Ecto neural progenitor cell (in vitro differentiated cells): ENCODE data around the gene ZFP1.
A peak's percentile ranks its signal among the peaks of the same experiment; 100 is the strongest.
"Not testable (repeated sequence)": the region's sequence is repeated elsewhere in the genome, so short reads cannot be mapped to it uniquely, and the experiment has no call there.

ENCODE experiments used
- DNase-seq: peaks from one replicate; pipeline ENCODE4 v3.0.0-alpha.2; 2018; ENCODE audit warnings: low spot score

Gene ZFP1

DNA sequence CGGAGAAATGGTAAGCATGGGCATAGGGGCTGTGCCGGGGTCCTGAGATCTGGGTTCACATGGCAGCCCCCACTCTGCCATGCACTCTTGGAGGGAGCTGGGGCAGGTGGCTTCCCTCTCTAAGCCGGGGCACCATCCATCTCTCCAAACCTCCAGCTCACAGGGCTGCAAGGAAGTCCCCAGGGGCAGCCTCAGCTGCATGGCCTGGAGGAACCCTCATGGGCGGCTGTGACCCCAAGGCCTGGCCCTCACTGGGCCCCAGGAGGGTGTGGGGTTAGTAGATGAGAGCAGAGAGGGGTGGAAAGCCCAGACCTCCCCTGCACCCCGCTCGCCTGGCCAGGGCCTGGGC, 56.1 kb downstream of the ZFP1 start:
- no peak for DNase-seq

DNA sequence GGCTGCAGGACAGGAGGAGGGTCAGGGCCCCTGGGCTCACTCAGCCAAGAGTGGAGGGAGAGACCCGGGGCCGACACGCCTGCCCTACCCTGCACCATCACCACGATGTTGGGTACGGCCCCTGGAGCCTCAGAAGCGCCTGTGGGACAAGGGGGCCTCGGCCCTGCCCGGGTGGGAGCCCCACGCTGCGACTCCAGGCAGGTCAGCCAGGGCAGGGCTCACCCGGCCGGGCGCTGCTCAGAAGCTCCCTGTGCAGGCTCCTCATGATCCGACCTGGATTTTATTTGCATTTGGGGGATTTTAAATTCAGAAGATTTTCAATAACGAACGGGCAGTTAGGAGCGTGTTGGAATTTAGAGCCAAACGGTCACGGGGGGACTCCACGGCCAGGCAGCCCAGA, 56.6 kb downstream of the ZFP1 start:
- DNase-seq = not testable (repeated sequence)

DNA sequence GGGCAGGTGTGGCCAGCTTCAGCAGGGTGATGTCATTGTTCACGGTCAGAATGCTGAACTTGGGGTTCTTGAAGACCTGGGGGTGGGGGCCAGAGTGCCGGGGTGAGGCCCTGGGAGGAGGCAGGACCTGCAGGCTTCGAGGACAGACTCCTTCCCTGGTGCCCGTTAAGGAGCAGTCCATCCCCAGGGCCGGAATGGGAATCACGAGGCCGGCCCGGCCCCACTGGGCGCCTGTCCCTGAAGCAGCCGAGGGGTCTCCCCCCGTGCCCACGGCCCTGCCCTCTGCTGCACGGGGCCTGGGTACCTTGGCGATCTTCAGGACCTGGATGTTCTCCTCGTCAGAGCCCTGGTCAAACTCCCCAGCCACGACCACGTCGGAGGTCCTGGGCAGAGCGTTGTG, 57.1 kb downstream of the ZFP1 start:
- not testable (repeated sequence) for DNase-seq

DNA sequence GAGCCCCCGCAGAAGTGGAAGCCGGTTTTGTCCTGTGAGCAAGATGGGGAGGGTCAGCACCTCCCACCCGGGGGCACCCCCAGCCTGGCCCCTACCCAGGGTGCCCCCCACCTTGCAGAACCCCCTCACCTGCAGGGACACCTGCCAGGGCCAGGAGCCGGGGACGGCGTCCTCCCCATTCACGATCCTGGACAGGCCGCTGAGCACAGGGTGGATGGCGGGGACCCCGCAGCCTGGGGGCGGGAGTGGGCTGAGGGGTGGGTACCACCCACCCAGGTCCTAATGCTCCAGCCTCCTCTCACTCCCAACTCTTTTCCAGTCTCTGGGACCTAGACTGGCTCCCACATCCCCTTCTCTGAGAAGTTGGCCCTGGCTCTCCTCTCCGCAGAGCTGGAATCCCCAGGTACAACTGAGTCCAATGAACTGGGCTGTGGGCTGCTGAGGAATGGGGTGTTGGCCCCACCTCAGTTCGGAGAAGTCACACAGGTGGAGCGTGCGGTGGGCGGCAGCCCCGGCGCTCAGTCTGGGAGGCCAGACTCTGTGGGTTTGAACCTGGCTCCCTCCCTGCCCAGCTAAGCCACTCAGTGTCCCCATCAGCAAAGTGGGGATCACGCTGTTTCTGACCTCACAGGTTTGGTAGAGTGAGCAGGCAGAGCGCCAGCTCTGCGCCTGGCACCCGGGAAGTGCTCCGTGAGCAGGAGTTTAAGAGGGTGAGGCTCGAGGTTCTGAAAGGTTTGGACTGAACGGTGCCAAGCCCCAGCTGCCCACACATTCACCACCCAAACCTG, 57.8 kb downstream of the ZFP1 start:
- not testable (repeated sequence) for DNase-seq

DNA sequence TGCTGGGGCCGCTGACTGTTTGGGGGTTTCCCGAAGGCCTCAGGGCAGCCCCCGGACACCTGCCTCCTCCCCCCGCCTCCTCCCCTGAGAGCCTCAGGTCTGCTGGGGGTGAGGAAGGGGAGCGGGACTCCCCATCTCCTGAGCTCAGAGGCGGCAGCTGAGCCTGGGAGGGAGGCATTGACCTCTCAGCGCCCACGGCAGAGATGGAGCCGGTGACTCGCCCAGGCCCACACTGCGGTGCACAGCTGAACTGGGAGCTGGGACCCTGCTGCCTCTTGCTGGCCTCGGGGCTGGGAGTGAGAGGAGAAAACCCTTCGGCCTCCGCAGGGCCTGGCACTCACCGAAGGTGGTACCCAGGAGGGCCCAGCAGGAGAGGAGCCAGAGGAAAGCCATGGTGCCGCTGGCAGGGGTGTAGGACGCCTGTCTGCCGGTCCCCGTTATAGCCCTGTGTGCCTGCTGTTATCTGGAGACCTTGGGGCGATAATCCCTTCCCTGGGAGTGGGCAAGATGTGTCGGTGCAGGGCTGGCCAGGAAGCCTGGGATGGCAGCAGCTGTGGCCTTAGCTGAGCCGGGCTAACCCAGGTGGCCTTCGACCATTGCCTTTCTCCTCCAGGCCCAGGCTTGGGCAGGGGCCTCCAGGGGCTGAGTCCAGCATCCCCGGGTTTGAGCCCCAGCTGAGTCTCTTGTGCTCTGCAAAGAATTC, 58.6 kb downstream of the ZFP1 start, which contains the start of gene CTRB2:
Gene CTRB2, minus strand, starts transcription at position 413 of the 703 bp plus-strand sequence. Its CDS starts 20 bp downstream, at position 393.
- no peak for DNase-seq

DNA sequence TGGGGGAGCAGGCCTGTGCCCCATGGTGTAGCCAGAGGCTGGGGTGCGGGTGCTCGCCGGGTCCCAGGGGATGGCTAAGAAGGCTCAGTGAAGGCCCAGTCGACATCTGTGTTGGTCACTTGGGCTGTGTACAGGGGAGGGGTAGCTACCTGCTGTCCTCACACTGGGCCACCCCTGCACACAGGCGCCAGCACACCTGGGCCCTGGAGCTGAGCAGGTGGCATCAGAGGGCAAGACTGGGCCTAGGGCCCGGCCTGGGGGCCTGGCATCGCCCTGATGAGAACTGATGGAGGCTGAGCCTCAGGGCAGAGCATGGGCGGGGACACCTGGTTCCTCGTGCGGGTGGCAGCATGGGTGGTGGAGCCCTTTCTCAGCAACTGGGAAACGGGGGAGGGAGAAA, 59.5 kb downstream of the ZFP1 start:
- DNase-seq = no peak

DNA sequence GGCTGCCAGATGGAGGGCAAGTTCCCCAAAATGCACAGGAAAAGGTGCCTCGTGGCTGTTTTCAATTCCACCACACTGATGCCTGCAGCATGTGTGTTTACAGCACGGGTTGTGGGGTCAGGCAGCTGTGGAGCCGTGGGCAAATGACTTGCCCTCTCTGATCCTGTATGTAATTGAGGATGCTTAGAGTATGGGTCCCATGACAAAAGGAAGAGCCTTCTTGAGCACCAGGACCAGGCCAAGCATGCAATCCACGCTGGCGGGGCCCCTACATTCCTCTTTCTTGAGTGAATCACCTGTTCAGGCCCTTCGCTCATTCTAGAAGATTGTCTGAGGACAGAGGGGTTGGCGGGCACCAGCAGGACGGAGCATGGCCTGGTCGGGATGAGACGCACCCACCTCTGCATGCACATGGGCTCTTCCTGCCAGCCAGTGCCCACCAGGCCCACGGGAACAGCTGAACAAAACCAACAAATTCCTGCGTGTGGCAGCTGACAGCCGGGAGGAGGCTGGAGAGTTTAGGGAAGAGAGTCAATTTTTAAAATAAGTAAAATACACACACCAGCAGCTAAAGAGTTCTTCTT, 60.0 kb downstream of the ZFP1 start:
- DNase-seq = no peak

DNA sequence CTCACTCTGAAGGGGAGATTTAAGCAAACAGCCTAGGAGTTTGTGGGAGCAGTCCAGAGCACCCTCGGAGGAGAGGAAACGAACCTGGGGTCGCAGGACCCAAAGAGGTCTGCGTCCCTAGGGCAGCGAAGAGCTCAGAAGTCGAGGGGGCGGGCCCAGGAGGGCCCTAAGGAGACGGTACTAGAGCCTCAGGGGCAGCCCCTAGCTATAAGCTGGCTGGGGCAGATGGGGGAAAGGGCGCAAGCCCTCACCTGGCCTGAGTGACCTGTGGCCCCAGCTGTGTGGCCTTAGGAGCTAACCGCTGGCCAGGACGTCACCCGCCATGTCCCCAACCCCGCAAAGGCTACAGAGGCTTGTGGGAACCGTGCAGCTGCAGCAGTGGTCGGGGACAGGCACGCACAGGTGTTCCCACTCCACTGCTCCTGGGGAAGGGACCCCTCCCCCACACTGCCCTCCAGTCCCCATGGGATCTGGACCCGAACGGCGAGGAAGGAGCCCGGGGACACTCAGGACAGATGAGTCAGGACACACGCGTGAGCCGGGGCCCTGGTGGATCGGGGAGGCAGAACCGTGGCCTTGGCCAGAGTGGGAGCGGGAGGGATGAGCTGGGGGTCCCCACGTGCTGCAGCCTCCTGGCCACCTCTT, 60.7 kb downstream of the ZFP1 start:
- no peak for DNase-seq

DNA sequence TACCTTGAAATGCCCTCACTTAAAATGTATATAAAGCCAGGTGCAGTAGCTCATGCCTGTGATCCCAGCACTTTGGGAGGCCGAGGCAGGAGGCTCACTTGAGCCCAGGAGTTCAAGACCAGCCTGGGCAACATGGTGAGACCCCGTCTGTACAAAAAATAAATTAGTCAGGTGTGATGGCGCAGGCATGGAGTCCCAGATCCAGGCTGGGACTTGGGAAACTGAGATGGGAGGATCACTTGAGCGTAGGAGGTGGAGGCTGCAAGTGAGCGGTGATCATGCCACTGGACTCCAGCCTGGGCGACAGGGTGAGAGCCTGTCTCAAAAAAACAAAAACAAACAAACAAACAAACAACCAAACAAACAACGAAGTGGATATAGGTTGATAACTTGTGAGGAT, 61.2 kb downstream of the ZFP1 start:
- not testable (repeated sequence) for DNase-seq

DNA sequence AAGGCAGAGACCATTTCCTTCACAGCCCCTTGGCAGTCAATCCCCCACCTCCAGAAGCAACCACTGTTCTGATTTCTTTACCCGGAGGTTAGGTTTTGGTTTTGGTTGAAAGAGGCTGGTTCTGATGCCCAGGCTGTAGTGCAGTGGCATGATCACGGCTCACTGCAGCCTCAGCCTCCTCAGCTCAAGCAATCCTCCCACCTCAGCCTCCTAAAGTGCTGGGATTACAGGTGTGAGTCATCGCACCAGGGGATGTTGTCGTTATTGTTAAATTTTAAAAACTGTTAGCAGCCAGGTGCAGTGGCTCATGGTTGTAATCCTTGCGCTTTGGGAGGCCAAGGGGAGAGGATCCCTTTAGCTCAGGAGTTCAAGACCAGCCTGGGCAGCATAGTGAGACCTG, 61.6 kb downstream of the ZFP1 start:
- DNase-seq = no peak

DNA sequence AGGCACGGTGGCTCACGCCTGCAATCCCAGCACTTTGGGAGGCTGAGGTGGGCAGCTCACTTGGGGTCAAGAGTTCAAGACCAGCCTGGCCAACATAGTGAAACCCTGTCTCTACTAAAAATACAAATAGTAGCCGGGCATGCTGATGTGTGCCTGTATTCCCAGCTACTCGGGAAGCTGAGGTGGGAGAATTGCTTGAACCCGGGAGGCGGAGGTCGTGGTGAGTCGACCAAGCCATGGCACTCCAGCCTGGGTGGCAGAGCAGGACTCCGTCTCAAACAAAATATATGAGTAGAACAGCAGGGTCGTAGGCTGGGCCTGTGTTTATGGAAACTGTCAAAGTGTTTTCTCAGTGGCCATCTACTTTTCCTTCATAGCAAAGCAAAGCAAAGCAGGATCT, 63.0 kb downstream of the ZFP1 start:
- not testable (repeated sequence) for DNase-seq

DNA sequence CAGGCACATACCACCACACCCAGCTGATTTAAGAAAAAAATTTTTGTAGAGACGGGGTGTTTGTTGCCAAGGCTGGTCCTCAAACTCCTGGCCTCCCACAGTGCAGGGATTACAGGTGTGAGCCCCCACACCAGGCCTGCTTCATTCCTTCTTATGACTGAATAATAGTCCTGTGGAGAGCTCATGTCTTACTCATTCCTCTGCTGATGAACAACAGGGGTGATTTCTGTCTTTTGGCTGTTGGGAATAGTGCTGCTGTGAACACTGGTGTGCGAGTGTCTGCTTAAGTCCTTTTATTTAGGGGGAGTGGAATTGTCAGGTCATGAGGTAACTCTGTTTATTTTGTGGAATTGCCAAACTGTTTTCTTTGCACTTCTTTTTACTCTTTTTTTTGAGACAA, 67.8 kb downstream of the ZFP1 start:
- no peak for DNase-seq

DNA sequence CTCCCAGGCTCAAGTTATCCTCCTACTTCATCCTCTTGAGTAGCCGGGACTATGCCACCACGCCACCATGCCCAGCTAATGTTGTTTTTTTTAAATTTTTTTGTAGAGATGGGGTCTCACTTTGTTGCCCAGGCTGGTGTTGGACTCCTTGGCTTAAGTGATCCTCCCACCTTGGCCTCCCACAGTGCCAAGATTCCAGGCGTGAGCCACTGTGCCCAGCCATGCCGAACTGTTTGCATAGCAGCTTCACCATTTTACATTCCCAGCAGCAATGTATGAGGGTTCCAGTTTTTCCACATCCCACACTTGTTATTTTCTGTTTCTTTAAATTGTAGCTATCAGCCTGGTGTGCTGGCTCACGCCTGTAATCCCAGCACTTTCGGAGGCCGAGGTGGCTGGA, 68.3 kb downstream of the ZFP1 start:
- DNase-seq = no peak

DNA sequence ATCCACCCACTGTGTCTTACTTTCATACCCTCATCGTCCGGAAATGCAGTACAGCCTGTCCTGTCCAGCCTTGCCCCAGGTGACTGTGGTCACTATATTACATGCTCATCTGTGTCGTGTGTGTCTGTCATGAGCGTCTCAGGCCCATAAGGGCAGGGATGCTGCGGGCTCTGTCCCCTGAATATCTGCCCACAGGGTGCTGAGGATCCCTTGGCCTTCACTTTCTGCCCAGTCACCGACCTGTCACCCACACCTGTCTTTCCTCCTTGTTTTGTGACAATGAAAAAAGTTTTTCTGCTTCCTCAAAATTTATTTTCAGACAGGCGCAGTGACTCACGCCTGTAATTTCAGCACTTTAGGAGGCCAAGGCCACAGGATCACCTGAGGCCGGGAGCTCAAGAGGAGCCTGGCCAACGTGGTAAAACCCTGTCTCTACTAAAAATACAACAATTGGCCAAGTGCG, 69.1 kb downstream of the ZFP1 start:
- DNase-seq = no peak

DNA sequence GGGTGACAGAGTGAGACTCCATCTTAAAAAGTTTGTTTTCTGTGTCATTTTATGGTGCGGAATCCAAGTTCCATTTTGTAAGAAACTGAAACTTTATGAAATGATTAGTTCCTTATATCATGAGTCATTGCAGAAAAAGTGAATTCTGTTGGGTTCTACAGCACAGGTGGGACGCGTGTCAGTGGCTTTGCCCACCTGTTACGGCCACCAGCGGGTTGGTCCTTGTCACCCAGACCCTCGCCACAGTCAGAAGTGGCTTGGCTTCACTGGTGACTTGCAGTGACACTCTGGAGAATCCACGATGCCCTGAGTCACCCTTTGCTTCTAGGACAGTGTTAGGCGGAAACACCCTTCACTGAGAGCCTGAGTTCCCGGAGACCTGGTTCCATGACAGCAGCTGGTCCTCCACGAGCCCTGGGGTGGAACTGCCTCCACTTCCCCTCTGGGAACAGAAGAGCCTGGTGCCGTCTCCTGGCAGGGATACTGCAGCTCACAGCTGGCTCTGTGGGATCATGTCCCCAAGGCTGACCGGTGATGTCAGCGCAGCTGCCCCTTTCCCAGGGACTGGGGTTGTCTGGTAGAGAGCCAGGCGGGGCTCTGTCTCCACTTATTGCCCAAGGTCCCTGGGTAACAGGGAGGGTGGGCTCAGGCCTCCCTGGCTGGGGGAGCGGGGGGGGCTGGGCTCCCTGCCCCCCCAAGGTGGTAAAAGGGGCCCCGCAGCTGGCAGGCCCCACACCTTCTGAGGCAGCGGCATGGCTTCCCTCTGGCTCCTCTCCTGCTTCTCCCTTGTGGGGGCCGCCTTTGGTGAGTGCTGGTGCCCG, 70.1 kb downstream of the ZFP1 start, which contains the start of gene CTRB1:
Gene CTRB1, plus strand, starts transcription at position 733 of the 821 bp plus-strand sequence. Its CDS starts 20 bp downstream, at position 753.
- DNase-seq = peak; percentile 44

DNA sequence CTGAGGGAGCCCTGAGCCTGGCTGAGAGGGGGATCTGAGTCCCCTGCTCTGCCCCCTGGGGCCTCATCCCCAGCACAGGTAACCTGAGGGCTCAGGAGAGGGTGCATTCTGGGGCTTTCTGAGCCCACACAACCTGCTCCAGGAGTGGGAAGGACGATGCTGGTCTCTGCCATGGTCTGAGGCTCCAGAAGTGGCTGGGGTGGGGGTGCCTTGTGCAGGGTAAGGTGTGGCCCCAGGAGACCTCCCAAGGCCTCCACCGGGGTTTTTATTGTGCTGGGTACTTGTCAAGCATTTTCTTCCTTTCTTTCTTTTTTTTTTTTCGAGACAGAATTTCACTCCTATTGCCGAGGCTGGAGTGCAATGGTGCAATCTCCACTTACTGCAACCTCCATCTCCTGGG, 70.8 kb downstream of the ZFP1 start:
- no peak for DNase-seq

DNA sequence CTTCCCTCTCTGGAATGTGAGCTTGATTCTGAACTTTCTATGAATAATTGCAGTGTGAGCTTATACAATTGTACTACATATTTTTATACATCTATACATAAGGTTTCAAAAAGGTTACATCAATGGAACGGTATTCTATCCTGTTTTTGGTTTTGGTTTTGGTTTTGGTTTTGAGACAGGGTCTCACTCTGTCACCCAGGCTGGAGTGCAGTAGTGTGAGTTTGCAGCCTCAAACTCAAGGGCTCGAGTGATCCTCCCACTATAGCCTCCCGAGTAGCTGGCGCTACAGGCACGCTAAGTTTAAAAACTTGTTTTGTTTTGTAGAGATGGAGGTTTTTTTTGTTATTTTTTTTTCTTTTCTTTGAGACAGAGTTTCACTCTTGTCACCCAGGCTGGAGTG, 71.5 kb downstream of the ZFP1 start:
- DNase-seq = no peak
